Neural cell (in vitro differentiated cells): Measurements from ENCODE around the gene PID1.

Source experiments
- EP300 ChIP-seq: fragments of 450-650 bp; conservative IDR thresholded peaks from 2 replicates; pipeline ENCODE4 v1.6.1; 2014; ENCODE audit warnings: antibody characterized with exemption, mild to moderate bottlenecking, moderate library complexity; ENCODE audit not compliant: poor library complexity, severe bottlenecking
- EZH2 ChIP-seq: fragments of 200-600, 300-800 bp; shearing (Covaris generic), sonication (generic); IDR thresholded peaks from 2 replicates; pipeline ENCODE4 v1.6.1; 2014; ENCODE audit warnings: antibody characterized with exemption, low read length, borderline replicate concordance, mild to moderate bottlenecking; ENCODE audit not compliant: insufficient read depth, poor library complexity, severe bottlenecking
- MXI1 ChIP-seq: fragments of 450-650 bp; conservative IDR thresholded peaks from 2 replicates; pipeline ENCODE4 v1.6.1; 2014; ENCODE audit warnings: antibody characterized with exemption, mild to moderate bottlenecking; ENCODE audit not compliant: poor library complexity, severe bottlenecking
- POLR2AphosphoS5 ChIP-seq: IDR thresholded peaks from 2 replicates; pipeline ENCODE4 v1.6.1; 2012
- RAD21 ChIP-seq: fragments of 450-650 bp; conservative IDR thresholded peaks from 2 replicates; pipeline ENCODE4 v1.6.1; 2014; ENCODE audit warnings: antibody characterized with exemption, mild to moderate bottlenecking, moderate library complexity
- SMC3 ChIP-seq: fragments of 450-650 bp; conservative IDR thresholded peaks from 2 replicates; pipeline ENCODE4 v1.6.1; 2014; ENCODE audit warnings: antibody characterized with exemption, mild to moderate bottlenecking, moderate library complexity; ENCODE audit not compliant: poor library complexity
- TAF1 ChIP-seq: IDR thresholded peaks from 2 replicates; pipeline ENCODE4 v1.6.1; 2012; ENCODE audit warnings: low read depth
- TF ChIP-seq, protein P1 (sequence below): fragments of 450-650 bp; IDR thresholded peaks from 2 replicates; pipeline ENCODE4 v1.5.1; 2014; ENCODE audit warnings: antibody characterized with exemption, mild to moderate bottlenecking, moderate library complexity; ENCODE audit not compliant: poor library complexity, severe bottlenecking
- TF ChIP-seq, protein P2 (sequence below): IDR thresholded peaks from 2 replicates; pipeline ENCODE4 v1.6.1; 2012; ENCODE audit warnings: borderline replicate concordance

DNA sequence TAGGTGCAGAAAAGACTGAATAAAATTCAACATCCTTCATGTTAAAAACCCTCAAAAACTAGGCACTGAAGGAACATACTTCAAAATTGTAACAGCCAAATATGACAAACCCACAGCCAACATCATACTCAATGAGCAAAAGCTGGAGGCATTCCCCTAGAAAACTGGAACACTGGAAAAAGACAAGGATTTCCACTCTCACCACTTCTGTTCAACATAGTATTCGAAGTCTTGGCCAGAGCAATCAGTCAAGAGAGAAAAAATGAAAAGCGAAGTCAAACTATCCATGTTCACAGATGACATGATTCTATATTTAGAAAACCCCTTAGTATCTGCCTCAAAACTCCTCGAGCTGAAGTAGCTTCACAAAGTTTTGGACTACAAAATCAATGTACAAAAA is 282.3 kb downstream of the PID1 start:
- TF ChIP-seq, protein P1, sequence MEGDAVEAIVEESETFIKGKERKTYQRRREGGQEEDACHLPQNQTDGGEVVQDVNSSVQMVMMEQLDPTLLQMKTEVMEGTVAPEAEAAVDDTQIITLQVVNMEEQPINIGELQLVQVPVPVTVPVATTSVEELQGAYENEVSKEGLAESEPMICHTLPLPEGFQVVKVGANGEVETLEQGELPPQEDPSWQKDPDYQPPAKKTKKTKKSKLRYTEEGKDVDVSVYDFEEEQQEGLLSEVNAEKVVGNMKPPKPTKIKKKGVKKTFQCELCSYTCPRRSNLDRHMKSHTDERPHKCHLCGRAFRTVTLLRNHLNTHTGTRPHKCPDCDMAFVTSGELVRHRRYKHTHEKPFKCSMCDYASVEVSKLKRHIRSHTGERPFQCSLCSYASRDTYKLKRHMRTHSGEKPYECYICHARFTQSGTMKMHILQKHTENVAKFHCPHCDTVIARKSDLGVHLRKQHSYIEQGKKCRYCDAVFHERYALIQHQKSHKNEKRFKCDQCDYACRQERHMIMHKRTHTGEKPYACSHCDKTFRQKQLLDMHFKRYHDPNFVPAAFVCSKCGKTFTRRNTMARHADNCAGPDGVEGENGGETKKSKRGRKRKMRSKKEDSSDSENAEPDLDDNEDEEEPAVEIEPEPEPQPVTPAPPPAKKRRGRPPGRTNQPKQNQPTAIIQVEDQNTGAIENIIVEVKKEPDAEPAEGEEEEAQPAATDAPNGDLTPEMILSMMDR, result no peak
- TF ChIP-seq TAF1 (no peak), RAD21 (no peak), POLR2AphosphoS5 (no peak), MXI1 (no peak), SMC3 (no peak), EP300 (no peak), EZH2 (no peak)
- TF ChIP-seq, protein P2, sequence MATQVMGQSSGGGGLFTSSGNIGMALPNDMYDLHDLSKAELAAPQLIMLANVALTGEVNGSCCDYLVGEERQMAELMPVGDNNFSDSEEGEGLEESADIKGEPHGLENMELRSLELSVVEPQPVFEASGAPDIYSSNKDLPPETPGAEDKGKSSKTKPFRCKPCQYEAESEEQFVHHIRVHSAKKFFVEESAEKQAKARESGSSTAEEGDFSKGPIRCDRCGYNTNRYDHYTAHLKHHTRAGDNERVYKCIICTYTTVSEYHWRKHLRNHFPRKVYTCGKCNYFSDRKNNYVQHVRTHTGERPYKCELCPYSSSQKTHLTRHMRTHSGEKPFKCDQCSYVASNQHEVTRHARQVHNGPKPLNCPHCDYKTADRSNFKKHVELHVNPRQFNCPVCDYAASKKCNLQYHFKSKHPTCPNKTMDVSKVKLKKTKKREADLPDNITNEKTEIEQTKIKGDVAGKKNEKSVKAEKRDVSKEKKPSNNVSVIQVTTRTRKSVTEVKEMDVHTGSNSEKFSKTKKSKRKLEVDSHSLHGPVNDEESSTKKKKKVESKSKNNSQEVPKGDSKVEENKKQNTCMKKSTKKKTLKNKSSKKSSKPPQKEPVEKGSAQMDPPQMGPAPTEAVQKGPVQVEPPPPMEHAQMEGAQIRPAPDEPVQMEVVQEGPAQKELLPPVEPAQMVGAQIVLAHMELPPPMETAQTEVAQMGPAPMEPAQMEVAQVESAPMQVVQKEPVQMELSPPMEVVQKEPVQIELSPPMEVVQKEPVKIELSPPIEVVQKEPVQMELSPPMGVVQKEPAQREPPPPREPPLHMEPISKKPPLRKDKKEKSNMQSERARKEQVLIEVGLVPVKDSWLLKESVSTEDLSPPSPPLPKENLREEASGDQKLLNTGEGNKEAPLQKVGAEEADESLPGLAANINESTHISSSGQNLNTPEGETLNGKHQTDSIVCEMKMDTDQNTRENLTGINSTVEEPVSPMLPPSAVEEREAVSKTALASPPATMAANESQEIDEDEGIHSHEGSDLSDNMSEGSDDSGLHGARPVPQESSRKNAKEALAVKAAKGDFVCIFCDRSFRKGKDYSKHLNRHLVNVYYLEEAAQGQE, result no peak
